Natural killer cell treated with Interleukin-12 subunit alpha and Interleukin-12 subunit beta and Interleukin-15 and Interleukin-18, amount 100 ng/mL, for 72 hours (primary cell): ENCODE data around the gene HPS6. TPM values are rescaled to one million over a fixed set of nuclear protein-coding genes. Genes with fewer than 3 reads are reported as not detected.
"Not testable (repeated sequence)": the region's sequence is repeated elsewhere in the genome, so short reads cannot be mapped to it uniquely, and the experiment has no call there.

Experiments used
- ATAC-seq, 2 donors: fragments of 150-1000 bp; cut with Tn5 transposase in 1 of 2; sonication (Bioruptor Pico), chemical (Tn5 transposase) in 1 of 2; 2 replicates each; pipeline ENCODE4 v1.10.0; 2021
- DNase-seq: peaks from one replicate; pipeline ENCODE4 v3.0.0; 2022; ENCODE audit warnings: low spot score
- H3K27ac Mint-ChIP-seq, 2 donors: 1 replicate in 1 of 2; 2 replicates in 1 of 2; pipeline ENCODE4 v1.8.0; 2022; ENCODE audit warnings: mixed read lengths in 2 of 2, mild to moderate bottlenecking in 1 of 2, moderate library complexity in 1 of 2
- H3K27me3 Mint-ChIP-seq, 2 donors: 1 replicate in 1 of 2; 2 replicates in 1 of 2; pipeline ENCODE4 v1.8.0; 2022; ENCODE audit warnings: mixed read lengths in 2 of 2
- H3K36me3 Mint-ChIP-seq: one replicate; pipeline ENCODE4 v1.8.0; 2022; ENCODE audit warnings: mixed read lengths
- H3K4me1 Mint-ChIP-seq, 2 donors: 1 replicate in 1 of 2; 2 replicates in 1 of 2; pipeline ENCODE4 v1.8.0; 2022; ENCODE audit warnings: low read depth in 2 of 2, mixed read lengths in 2 of 2, mild to moderate bottlenecking in 1 of 2
- H3K4me3 Mint-ChIP-seq: one replicate; pipeline ENCODE4 v1.8.0; 2022; ENCODE audit warnings: mixed read lengths
- H3K9me3 Mint-ChIP-seq: 2 replicates; pipeline ENCODE4 v1.8.0; 2022; ENCODE audit warnings: mixed read lengths
- total RNA-seq, 2 donors: library from RNA; stranded (reverse); gene quantifications; one replicate each; pipeline ENCODE4 v1.2.3, GENCODE V29; 2022

HPS6 gene
- total RNA-seq = 10 to 100 TPM; 25.0 to 28.6 TPM

DNA sequence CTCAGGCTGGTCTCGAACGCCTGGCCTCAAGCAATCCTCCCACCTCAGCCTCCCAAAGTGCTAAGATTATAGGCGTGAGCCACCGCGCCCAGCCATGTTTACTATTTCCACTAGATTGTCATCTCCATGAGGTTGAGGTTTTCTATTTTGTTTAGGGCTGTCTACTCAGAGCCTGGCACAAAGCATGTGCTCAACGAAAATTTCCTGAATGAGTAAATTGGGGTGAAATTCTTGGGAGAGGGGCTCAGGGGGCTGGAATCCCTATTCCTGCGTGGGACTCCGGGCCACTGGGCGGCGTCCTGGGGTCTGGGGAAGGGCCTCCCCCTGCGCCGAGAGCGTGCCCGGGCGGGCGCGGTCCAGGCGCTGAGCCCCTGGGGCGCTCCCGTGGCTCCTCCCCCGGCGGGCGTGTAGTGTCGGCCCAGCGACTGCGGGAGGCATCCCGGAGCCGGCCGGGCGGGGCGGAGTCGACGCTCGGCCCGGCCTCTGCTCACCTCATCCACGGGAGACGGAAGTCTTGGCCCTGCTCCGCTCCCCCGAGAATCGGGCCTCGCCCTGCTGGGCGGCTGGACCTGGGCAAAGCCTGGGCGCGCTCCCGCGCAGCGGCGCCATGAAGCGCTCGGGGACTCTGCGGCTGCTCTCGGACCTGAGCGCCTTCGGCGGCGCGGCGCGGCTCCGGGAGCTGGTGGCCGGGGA, at the start of gene HPS6:
HPS6 (plus strand) TSS at position 482 of the 693 bp plus-strand sequence; CDS start at position 608, 126 bp downstream.
- Mint-ChIP-seq H3K27ac (peak within 1 kb of the TSS; percentile 90 to 95), H3K9me3 (no peaks in the 10 kb centered on the region), H3K4me3 (peak within 1 kb of the TSS; percentile 91), H3K27me3 (no peaks in the 10 kb centered on the region), H3K4me1 (peaks cover 16 to 25% of the 10 kb centered on the region in 2 donors), H3K36me3 (no peaks in the 10 kb centered on the region)
- DNase-seq (peak; percentile 95), ATAC-seq (peak; percentile 98 to 99)

DNA sequence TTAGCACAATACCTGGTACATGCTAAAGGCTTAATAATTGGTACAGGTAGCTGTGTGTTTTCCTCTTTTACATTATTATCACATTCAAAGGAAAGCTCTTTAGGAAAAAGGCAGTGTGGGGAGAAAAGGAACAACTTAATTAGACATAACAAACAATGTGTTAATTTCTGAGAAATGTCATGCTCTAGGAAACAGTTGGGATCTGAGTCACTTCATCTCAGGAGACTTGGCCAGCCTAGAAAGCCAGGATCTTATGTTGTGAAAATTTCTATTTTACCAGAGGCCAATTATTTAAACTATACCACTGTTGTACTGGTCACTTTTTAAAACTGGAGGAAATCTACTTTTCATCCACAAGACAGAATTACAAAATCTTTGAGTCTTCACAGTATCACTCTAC, 48.7 kb upstream of the HPS6 start:
- H3K4me3 Mint-ChIP-seq = no peak overlapping the region
- no peaks in the 10 kb centered on the region for H3K9me3 Mint-ChIP-seq
- H3K4me1 Mint-ChIP-seq = no peaks in the 10 kb centered on the region
- H3K36me3 Mint-ChIP-seq = peaks cover 14% of the 10 kb centered on the region
- no peak for ATAC-seq
- no peak for DNase-seq
- no peak overlapping the region for H3K27ac Mint-ChIP-seq
- H3K27me3 Mint-ChIP-seq = no peaks in the 10 kb centered on the region

DNA sequence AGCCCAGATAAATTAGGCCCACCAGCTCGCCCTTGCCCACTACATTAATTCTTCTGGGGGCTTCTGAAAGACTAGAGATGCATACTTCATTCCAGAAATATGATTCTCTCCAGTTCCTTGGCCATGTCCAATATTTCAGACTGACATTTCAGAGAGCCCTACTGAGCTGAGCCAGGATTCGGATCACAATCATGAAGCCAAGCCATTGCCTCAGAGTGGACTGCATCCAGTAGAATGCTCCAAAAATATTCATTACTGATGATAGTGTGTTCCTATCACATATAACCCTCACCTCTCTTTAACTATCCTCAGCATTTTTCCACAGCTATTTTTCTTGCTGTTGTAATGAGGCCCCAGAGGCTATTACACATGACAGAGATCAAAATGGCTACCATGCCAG, 47.9 kb upstream of the HPS6 start:
- Mint-ChIP-seq H3K27ac (no peak overlapping the region), H3K27me3 (no peaks in the 10 kb centered on the region), H3K4me1 (no peaks in the 10 kb centered on the region), H3K4me3 (no peak overlapping the region), H3K36me3 (peaks cover 14% of the 10 kb centered on the region), H3K9me3 (no peaks in the 10 kb centered on the region)
- DNase-seq = no peak
- ATAC-seq = no peak

DNA sequence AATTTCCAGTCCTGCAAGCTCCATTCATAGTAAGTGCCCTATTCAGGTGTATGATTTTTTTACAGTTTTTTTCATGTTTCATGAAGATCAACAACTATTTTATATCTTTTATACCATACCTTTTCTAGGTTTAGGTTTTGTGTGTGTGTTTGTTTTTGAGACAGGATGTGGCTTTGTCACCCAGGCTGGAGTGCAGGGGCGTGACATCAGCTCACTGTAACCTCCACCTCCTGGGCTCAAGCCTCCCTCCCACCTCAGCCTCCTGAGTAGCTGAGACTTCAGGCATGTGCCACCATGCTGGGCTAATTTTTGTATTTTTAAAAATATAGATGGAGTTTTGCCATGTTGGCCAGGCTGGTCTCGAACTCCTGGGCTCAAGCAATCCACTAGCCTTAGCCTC, 44.2 kb upstream of the HPS6 start:
- Mint-ChIP-seq H3K9me3 (no peaks in the 10 kb centered on the region), H3K4me3 (no peak overlapping the region), H3K27me3 (no peaks in the 10 kb centered on the region), H3K27ac (no peak overlapping the region), H3K36me3 (peaks cover 14% of the 10 kb centered on the region), H3K4me1 (no peaks in the 10 kb centered on the region)
- ATAC-seq = no peak
- no peak for DNase-seq

DNA sequence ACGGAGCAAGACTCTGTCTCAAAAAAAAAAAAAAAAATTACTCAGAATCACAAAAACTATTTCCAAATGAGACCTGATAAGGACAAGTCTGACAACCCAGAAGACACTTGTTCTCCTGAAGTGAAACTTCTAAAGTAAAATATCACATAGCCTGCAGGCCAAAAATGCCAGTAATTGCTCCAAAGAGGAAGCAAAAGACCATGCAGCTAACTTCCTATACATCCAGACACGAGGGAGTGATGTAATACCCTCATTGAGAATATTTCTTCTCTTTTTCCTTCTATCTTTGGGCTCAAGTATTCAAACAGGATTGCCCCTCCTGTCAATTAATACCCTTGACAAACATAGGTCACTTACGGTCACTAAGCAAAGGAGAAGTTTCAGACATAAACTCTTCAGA, 40.4 kb upstream of the HPS6 start:
- no peak for DNase-seq
- H3K27me3 Mint-ChIP-seq = no peaks in the 10 kb centered on the region
- no peaks in the 10 kb centered on the region for H3K4me1 Mint-ChIP-seq
- no peaks in the 10 kb centered on the region for H3K9me3 Mint-ChIP-seq
- peaks cover 4% of the 10 kb centered on the region for H3K36me3 Mint-ChIP-seq
- peak overlapping the region in 1 of 2 donors; percentile 46 for H3K27ac Mint-ChIP-seq
- H3K4me3 Mint-ChIP-seq = no peak overlapping the region
- ATAC-seq = no peak

DNA sequence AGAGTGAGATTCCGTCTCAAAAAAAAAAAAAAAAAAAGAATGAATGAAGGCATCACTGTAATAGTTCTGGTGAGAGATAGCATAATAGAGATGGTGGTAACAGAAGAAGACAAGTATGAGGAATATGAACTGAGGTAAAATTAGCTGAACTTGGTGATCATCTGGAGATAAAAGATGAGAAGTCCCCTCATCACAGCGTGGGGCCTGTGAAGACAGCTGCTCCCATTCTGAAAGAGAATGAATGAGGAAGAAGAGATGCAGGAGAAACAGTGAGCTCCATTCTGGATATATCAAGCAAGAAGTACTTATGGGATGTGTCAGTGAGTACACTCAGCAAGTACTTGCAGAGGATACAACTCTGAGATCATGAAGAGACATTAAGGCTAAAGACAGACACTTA, 37.9 kb upstream of the HPS6 start:
- ATAC-seq = no peak

DNA sequence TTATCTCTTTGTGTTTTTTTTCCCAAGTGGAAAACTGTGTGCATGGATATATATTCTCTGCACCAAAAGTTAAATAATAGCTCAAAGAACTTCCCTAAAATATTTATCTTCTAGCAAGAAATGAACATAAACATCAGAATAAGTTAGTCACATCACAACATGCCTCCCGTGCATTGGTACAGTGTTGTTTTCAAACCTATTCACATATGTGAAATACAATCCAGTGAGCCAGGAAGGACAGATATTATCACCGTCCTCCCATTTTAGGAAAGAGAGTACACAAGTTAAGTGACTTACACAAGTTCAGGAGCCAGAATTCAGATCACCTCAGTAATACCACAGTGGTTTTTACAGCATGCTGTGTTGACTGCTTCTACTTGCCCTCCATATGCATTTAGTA, 31.4 kb upstream of the HPS6 start:
- H3K9me3 Mint-ChIP-seq = no peaks in the 10 kb centered on the region
- H3K27me3 Mint-ChIP-seq = no peaks in the 10 kb centered on the region
- no peak overlapping the region for H3K4me3 Mint-ChIP-seq
- peaks cover 4% of the 10 kb centered on the region for H3K36me3 Mint-ChIP-seq
- H3K4me1 Mint-ChIP-seq = no peaks in the 10 kb centered on the region
- no peak for ATAC-seq
- DNase-seq = no peak
- no peak overlapping the region for H3K27ac Mint-ChIP-seq

More for the DNA sequence above, 37.9 kb upstream of the HPS6 start:
- H3K36me3 Mint-ChIP-seq = peaks cover 8% of the 10 kb centered on the region
- no peak overlapping the region for H3K27ac Mint-ChIP-seq
- H3K4me1 Mint-ChIP-seq = no peaks in the 10 kb centered on the region
- DNase-seq = no peak
- no peaks in the 10 kb centered on the region for H3K27me3 Mint-ChIP-seq
- H3K4me3 Mint-ChIP-seq = no peak overlapping the region
- no peaks in the 10 kb centered on the region for H3K9me3 Mint-ChIP-seq

DNA sequence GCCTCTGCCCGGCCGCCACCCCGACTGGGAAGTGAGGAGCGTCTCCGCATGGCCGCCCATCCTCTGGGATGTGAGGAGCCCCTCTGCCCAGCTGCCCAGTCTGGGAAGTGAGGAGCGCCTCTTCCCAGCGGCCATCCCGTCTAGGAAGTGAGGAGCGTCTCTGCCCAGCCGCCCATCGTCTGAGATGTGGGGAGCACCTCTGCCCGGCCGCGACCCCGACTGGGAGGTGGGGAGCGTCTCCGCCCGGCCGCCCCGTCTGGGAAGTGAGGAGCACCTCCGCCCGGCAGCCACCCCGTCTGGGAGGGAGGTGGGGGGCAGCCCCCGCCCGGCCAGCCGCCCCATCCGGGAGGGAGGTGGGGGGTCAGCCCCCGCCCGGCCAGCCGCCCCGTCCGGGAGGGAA, 29.3 kb upstream of the HPS6 start:
- not testable (repeated sequence) for H3K27ac Mint-ChIP-seq, H3K36me3 Mint-ChIP-seq, H3K4me3 Mint-ChIP-seq, ATAC-seq, H3K27me3 Mint-ChIP-seq, H3K9me3 Mint-ChIP-seq, H3K4me1 Mint-ChIP-seq, DNase-seq

DNA sequence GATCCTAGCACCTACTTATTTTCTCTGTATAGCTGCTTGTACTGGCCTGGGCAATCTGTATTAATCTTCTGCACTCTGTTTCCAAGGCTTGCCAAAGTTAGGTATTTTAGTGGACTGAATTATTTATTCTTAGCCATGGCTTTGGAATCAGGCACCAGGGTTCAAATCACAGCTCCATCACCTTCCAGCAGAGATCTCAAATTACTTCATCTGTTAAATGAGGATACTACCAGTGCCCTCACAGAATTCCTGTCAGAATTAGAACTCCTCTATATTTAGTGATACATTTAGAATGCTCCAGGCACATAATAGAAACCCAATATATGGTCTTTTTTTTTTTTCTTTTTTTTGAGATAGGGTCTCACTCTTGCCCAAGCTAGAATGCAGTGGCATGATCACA, 26.7 kb upstream of the HPS6 start:
- no peak overlapping the region for H3K4me3 Mint-ChIP-seq
- DNase-seq (no peak), ATAC-seq (no peak)
- peaks cover 10 to 15% of the 10 kb centered on the region in 2 donors for H3K4me1 Mint-ChIP-seq
- H3K36me3 Mint-ChIP-seq = no peaks in the 10 kb centered on the region
- no peaks in the 10 kb centered on the region for H3K27me3 Mint-ChIP-seq
- H3K27ac Mint-ChIP-seq = no peak overlapping the region
- H3K9me3 Mint-ChIP-seq = no peaks in the 10 kb centered on the region

DNA sequence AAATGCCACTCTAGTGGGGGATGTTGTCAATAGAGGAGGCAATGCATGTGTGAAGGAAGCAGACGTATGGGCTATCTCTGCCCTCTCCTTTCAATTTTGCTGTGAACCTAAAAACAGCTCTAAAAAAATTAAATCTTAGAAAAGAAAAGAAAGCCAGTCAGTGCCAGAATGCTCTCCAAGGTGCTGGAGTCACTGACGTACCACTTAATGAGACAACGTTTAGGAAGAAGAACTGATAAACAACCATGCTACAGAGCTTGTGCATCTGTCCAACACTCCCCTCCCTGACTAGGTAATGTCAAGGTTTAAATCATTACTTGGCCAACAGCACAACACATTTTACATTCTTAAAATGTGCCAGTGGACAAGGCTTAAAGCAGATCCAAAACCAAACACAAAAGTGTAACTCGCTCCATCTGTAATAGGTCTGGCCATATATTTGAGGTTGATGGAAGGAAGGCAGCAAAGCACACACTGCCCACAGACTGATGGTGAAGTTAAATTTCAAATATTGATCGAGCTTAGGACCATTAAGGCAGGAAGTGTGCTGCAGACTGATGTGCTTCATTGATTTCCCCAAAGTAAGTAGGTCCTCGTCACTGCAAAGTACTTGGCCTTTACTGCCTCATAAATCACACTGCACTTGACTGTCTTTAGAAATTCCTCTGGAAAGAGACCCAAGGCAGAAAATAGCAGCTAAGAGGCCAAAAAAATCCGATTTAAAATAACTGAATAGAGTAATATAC, 24.7 kb upstream of the HPS6 start:
- Mint-ChIP-seq H3K4me3 (no peak overlapping the region), H3K27me3 (no peaks in the 10 kb centered on the region), H3K36me3 (no peaks in the 10 kb centered on the region), H3K27ac (no peak overlapping the region), H3K4me1 (peaks cover 17 to 27% of the 10 kb centered on the region in 2 donors), H3K9me3 (no peaks in the 10 kb centered on the region)
- ATAC-seq = no peak
- no peak for DNase-seq

DNA sequence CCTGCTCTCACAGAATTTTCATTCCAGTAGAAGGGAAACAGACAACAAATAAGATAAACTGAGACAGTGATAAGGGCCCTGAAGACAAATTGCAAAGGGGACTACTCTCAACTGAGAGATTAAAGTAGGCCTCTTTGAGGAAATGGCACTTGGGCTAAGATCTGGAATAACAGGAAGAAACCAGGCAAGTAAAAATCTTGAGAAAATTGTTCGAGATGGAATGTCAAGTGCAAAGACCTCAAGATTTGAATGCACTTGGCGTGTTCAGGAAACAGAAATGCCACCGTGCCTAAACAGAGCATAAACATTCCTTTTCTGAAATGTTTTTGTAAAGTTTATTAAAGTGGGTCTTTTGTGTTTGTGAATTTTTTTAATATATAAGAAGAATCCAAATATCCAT, 19.9 kb upstream of the HPS6 start:
- Mint-ChIP-seq H3K9me3 (no peaks in the 10 kb centered on the region), H3K27me3 (no peaks in the 10 kb centered on the region), H3K27ac (no peak overlapping the region), H3K36me3 (no peaks in the 10 kb centered on the region), H3K4me1 (peaks cover 31 to 37% of the 10 kb centered on the region in 2 donors), H3K4me3 (no peak overlapping the region)
- ATAC-seq = no peak
- DNase-seq = no peak

DNA sequence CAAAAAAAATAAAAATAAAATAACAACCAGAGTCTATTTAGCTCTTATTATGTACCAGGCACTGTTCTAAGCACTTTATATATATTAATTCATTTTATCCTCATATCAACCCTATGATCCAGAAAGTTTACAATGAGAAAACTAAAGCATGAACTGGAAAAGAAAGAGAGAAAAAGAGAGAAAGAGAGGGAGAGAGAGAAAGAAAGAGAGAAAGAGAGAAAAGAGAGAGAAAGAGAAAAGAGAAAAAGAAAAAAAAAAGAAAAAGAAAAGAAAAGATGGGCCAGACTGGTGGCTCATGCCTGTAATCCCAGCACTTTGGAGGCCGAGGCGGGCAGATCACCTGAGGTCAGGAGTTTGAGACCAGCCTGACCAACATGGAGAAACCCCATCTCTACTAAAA, 19.1 kb upstream of the HPS6 start:
- Mint-ChIP-seq H3K4me1 (peaks cover 28 to 34% of the 10 kb centered on the region in 2 donors), H3K4me3 (no peak overlapping the region), H3K27ac (no peak overlapping the region), H3K9me3 (no peaks in the 10 kb centered on the region), H3K36me3 (no peaks in the 10 kb centered on the region), H3K27me3 (no peaks in the 10 kb centered on the region)
- ATAC-seq = no peak
- no peak for DNase-seq

DNA sequence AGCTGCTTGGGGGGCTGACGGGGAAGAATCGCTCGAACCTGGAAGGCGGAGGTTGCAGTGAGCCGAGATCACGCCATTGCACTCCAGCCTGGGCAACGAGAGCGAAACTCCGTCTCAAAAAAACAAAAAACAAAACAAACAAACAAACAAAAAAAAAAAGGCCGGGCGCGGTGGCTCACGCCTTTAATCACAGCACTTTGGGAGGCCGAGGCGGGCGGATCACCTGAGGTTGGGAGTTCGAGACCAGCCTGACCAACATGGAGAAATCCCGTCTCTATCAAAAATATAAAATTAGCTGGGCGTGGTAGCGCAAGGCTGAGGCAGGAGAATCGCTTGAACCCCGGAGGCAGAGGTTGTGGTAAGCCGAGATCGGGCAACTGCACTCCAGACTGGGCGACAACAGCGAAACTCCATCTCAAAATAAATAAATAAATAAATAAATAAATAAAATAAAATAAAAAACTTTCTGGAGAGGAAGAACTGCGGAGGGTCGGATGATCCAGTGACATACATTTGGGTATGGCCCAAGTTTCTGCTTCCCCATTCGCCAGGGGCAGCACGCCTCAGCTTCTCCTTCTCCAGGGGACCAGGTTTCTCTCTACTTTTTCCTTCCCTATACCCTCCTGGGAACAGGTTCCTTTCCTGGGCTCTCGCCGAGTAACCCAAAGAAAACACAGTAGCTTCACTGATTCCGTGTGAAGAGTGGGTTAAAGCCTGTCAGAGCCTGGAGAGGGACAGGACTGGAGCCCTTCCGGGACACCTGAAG, 10.1 kb upstream of the HPS6 start:
- Mint-ChIP-seq H3K27ac (peak overlapping the region; percentile 91 to 96), H3K4me1 (peaks cover 33 to 37% of the 10 kb centered on the region in 2 donors), H3K4me3 (peak overlapping the region; percentile 97)
- not testable (repeated sequence) for H3K36me3 Mint-ChIP-seq, DNase-seq, H3K9me3 Mint-ChIP-seq, ATAC-seq, H3K27me3 Mint-ChIP-seq
